HepG2 (cell line): ENCODE results near the gene DNMT3A. TPM values are rescaled to one million over a fixed set of nuclear protein-coding genes. Genes with fewer than 3 reads are reported as not detected.

Source experiments
- CBX1 ChIP-seq: IDR thresholded peaks from one replicate; pipeline ENCODE4 v1.6.1; 2016; ENCODE audit warnings: antibody characterized with exemption, low read depth
- ESRRA ChIP-seq: sonication (generic); formaldehyde crosslinking; IDR thresholded peaks from 2 replicates; pipeline ENCODE4 v1.5.1; 2020; ENCODE audit warnings: mild to moderate bottlenecking, low read depth, missing genetic modification reagents
- GABPB1 ChIP-seq: IDR thresholded peaks from 2 replicates; pipeline ENCODE4 v1.6.1; 2016; ENCODE audit warnings: mild to moderate bottlenecking, missing genetic modification reagents, moderate library complexity, missing compliant biosample characterization
- HDAC1 ChIP-seq: sonication (generic); formaldehyde crosslinking; IDR thresholded peaks from 2 replicates; pipeline ENCODE4 v1.5.1; 2020; ENCODE audit warnings: mild to moderate bottlenecking, missing genetic modification reagents
- KDM5B ChIP-seq: sonication (generic); formaldehyde crosslinking; IDR thresholded peaks from 2 replicates; pipeline ENCODE4 v1.4.0; 2020; ENCODE audit warnings: missing genetic modification reagents, mild to moderate bottlenecking, borderline replicate concordance
- SETDB1 ChIP-seq: sonication (generic); formaldehyde crosslinking; IDR thresholded peaks from 2 replicates; pipeline ENCODE4 v1.5.1; 2020; ENCODE audit warnings: missing genetic modification reagents, mild to moderate bottlenecking, borderline replicate concordance
- SMYD3 ChIP-seq: sonication (generic); formaldehyde crosslinking; IDR thresholded peaks from 2 replicates; pipeline ENCODE4 v1.8.1; 2023; ENCODE audit warnings: mild to moderate bottlenecking, missing genetic modification reagents
- SOX5 ChIP-seq: IDR thresholded peaks from 2 replicates; pipeline ENCODE4 v1.6.1; 2016; ENCODE audit warnings: borderline replicate concordance
- SRF ChIP-seq: IDR thresholded peaks from 2 replicates; pipeline ENCODE4 v1.6.1; 2011; ENCODE audit warnings: mild to moderate bottlenecking, low read depth, low read length, moderate library complexity
- ZFP62 ChIP-seq: sonication (generic); formaldehyde crosslinking; IDR thresholded peaks from 2 replicates; pipeline ENCODE4 v1.4.0; 2020; ENCODE audit warnings: missing genetic modification reagents
- ZNF292 ChIP-seq: sonication (generic); formaldehyde crosslinking; IDR thresholded peaks from 2 replicates; pipeline ENCODE4 v1.8.1; 2022; ENCODE audit warnings: mild to moderate bottlenecking, low read depth, missing genetic modification reagents, borderline replicate concordance
- ZNF318 ChIP-seq: sonication (generic); formaldehyde crosslinking; IDR thresholded peaks from 2 replicates; pipeline ENCODE4 v1.4.0; 2020; ENCODE audit warnings: mild to moderate bottlenecking, missing genetic modification reagents
- ZNF639 ChIP-seq: conservative IDR thresholded peaks from 2 replicates; pipeline ENCODE4 v1.6.1; 2018; ENCODE audit warnings: missing genetic modification reagents
- polyA plus RNA-seq, 8 experiments: library from polyadenylated mRNA; depleted of rRNA in 3 of 8; stranded (reverse) in 7 of 8; unstranded in 1 of 8; fragments of >200 nt; fragmentation: Illumina TruSeq in 4 of 8; extraction: Trizol in 4 of 8; gene quantifications; 2 replicates each; pipeline versions ENCODE4 v1.2.1 to v1.2.3, GENCODE V29; 2011 to 2016; ENCODE audit warnings: low read depth in 4 of 8, missing spikeins in 1 of 8, mixed read lengths in 1 of 8; ENCODE audit not compliant: insufficient read depth in 1 of 8
- total RNA-seq, 5 experiments: library from RNA; depleted of rRNA; stranded (reverse); fragments of >200 nt; fragmentation: Illumina TruSeq; extraction: Trizol; gene quantifications; 2 replicates each; pipeline ENCODE4 v1.2.3, GENCODE V29; 2016; ENCODE audit warnings: low read depth in 1 of 5
- TF ChIP-seq, protein P1 (sequence below): sonication (generic); formaldehyde crosslinking; IDR thresholded peaks from 2 replicates; pipeline ENCODE4 v1.4.0; 2020; ENCODE audit warnings: missing genetic modification reagents
- TF ChIP-seq, protein P2 (sequence below): sonication (generic); formaldehyde crosslinking; IDR thresholded peaks from 2 replicates; pipeline ENCODE4 v1.5.0; 2020; ENCODE audit warnings: mild to moderate bottlenecking, missing genetic modification reagents, moderate library complexity
- TF ChIP-seq, protein P3 (sequence below): sonication (generic); formaldehyde crosslinking; IDR thresholded peaks from 2 replicates; pipeline ENCODE4 v1.4.0; 2020; ENCODE audit warnings: missing genetic modification reagents

DNMT3A gene
- total and polyA plus RNA-seq, 2 of the 13 experiments (the other 11 are each of a cell fraction or from before 2014, with no cell fraction given) = 14.7 to 29.1 TPM

DNA sequence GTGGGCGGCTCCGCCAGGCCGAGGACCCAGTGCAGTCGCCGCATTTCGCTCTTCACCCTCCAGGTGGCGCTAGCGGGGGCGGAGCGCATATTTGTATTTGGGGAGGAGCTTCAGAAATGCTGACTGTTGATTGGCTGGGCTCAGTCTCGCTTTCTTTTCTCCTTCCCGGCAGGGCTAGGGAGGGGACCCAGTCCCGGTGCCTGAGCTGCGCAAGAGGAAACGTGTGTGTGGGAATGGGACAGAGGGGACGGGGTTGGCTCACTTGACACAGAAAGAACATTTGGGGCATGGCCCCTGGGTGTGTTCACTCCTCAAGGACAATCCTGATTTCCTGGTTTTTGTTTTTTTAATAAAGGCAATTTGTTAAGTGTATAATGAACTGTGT, 20.3 kb upstream of the DNMT3A start (continued):
- peak; percentile 47; the same call in 1 of the 2 replicates for TF ChIP-seq ESRRA (CRISPR knock-in tag)
- peak; percentile 56; the same call in 1 of the 2 replicates for TF ChIP-seq SOX5 (CRISPR knock-in tag)
- peak; percentile 38; the same call in 1 of the 2 replicates for TF ChIP-seq HDAC1
- TF ChIP-seq, protein P1, sequence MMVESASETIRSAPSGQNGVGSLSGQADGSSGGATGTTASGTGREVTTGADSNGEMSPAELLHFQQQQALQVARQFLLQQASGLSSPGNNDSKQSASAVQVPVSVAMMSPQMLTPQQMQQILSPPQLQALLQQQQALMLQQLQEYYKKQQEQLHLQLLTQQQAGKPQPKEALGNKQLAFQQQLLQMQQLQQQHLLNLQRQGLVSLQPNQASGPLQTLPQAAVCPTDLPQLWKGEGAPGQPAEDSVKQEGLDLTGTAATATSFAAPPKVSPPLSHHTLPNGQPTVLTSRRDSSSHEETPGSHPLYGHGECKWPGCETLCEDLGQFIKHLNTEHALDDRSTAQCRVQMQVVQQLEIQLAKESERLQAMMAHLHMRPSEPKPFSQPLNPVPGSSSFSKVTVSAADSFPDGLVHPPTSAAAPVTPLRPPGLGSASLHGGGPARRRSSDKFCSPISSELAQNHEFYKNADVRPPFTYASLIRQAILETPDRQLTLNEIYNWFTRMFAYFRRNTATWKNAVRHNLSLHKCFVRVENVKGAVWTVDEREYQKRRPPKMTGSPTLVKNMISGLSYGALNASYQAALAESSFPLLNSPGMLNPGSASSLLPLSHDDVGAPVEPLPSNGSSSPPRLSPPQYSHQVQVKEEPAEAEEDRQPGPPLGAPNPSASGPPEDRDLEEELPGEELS (CRISPR knock-in tag) = peak; percentile 48
- peak; percentile 71 for TF ChIP-seq CBX1
- TF ChIP-seq SRF = no peak
- TF ChIP-seq, protein P2, sequence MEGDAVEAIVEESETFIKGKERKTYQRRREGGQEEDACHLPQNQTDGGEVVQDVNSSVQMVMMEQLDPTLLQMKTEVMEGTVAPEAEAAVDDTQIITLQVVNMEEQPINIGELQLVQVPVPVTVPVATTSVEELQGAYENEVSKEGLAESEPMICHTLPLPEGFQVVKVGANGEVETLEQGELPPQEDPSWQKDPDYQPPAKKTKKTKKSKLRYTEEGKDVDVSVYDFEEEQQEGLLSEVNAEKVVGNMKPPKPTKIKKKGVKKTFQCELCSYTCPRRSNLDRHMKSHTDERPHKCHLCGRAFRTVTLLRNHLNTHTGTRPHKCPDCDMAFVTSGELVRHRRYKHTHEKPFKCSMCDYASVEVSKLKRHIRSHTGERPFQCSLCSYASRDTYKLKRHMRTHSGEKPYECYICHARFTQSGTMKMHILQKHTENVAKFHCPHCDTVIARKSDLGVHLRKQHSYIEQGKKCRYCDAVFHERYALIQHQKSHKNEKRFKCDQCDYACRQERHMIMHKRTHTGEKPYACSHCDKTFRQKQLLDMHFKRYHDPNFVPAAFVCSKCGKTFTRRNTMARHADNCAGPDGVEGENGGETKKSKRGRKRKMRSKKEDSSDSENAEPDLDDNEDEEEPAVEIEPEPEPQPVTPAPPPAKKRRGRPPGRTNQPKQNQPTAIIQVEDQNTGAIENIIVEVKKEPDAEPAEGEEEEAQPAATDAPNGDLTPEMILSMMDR = peak; percentile 97
- peak; percentile 71 for TF ChIP-seq GABPB1
- peak; percentile 22; the same call in 1 of the 2 replicates for TF ChIP-seq SMYD3
- no peak for TF ChIP-seq ZNF292
- no peak for TF ChIP-seq ZFP62 (CRISPR knock-in tag)
- TF ChIP-seq, protein P3, sequence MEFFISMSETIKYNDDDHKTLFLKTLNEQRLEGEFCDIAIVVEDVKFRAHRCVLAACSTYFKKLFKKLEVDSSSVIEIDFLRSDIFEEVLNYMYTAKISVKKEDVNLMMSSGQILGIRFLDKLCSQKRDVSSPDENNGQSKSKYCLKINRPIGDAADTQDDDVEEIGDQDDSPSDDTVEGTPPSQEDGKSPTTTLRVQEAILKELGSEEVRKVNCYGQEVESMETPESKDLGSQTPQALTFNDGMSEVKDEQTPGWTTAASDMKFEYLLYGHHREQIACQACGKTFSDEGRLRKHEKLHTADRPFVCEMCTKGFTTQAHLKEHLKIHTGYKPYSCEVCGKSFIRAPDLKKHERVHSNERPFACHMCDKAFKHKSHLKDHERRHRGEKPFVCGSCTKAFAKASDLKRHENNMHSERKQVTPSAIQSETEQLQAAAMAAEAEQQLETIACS (CRISPR knock-in tag) = no peak
- TF ChIP-seq KDM5B = no peak
- no peak for TF ChIP-seq SETDB1 (CRISPR knock-in tag)
- TF ChIP-seq ZNF318 (CRISPR knock-in tag) = no peak
- 0 out of 2 replicates have a peak, but pooled peaks have one; percentile 30 for TF ChIP-seq ZNF639
